OCI-LY7 (cell line): ENCODE measurements around the gene MYLK.

ENCODE experiments used
- EZH2phosphoT487 ChIP-seq: fragments of 200-600 bp; sonication (generic); IDR thresholded peaks from 2 replicates; pipeline ENCODE4 v1.6.1; 2018; ENCODE audit warnings: low read depth, borderline replicate concordance, mild to moderate bottlenecking, mixed run types, antibody characterized with exemption, low read length, moderate library complexity, mixed read lengths
- TF ChIP-seq, protein P1 (sequence below): fragments of 200-600 bp; sonication (generic); conservative IDR thresholded peaks from 2 replicates; pipeline ENCODE4 v1.5.1; 2014; ENCODE audit warnings: mild to moderate bottlenecking, antibody characterized with exemption, low read length, moderate library complexity, mixed read lengths

DNA sequence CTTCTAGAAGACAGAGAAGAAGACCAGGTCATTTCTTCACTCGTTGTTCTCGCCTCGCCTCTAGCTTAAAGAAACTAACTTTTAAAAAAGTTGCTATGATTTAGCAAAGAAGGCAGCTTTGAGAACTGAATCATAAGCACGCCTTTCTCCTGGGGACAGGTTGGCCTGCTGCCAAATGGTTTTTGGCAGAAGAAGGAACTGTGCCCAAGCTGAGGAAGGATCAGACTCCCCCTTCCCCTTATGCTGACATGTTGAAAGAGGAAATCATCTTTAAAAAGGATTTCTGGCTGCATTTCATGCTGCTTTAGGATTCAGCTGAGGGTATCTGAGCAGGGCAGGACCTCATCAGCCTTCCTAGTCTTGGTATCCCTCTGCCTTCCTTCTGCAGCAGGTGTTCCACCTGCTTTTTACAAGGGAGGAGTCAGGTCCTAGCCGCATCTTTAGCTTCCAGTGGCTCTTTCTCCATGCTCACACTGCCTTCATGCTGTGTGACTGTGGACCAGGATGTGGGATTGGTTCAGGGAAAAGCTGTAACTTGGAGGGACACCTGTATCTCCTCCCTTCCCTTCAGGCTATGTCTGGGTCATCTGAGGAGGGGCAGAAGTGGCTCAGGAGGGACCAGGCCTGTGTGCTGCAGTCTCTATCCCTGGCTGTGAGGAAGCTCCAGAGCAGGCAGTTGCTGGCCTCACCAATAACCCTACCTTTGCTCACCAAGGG lies 265.2 kb downstream of the MYLK start:
- TF ChIP-seq EZH2phosphoT487, result no peak
- TF ChIP-seq, protein P1, sequence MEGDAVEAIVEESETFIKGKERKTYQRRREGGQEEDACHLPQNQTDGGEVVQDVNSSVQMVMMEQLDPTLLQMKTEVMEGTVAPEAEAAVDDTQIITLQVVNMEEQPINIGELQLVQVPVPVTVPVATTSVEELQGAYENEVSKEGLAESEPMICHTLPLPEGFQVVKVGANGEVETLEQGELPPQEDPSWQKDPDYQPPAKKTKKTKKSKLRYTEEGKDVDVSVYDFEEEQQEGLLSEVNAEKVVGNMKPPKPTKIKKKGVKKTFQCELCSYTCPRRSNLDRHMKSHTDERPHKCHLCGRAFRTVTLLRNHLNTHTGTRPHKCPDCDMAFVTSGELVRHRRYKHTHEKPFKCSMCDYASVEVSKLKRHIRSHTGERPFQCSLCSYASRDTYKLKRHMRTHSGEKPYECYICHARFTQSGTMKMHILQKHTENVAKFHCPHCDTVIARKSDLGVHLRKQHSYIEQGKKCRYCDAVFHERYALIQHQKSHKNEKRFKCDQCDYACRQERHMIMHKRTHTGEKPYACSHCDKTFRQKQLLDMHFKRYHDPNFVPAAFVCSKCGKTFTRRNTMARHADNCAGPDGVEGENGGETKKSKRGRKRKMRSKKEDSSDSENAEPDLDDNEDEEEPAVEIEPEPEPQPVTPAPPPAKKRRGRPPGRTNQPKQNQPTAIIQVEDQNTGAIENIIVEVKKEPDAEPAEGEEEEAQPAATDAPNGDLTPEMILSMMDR, result no peak
